ENCODE measurements around the gene KCNAB1. TPM values are rescaled to one million over a fixed set of nuclear protein-coding genes. Genes with fewer than 3 reads are reported as not detected.

KCNAB1 gene
- total and polyA plus RNA-seq, 2 donors (not counting 1 experiment from before 2014, with no cell fraction given), result 0.03 to 0.33 TPM

DNA sequence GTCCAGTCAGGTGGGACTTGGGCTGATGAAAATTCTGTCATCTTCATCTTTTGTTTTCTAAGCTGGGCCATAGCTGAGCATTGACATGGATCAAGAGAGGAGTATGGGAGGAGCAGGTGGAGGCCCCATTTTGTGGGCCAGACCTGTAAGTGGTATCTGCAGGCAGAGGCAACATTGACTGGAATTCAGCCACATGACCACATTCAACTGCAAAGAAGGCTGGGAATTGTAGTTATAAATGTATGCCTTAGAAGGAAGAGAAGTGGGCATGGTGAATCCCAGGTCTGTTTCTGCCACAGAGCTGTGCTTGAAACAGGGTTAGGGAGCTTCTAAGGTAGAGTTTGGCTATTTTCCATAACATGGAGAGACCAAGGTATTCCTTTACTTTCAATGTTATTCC is 11.4 kb downstream of the KCNAB1 start:
- Histone ChIP-seq H3K36me3 (ENCODE audit: control insufficient read depth, insufficient read depth, low read length) (no peaks in the 10 kb centered on the region), H3K4me1 (ENCODE audit: control insufficient read depth, extremely low read depth, insufficient read depth, low read length) (no peaks in the 10 kb centered on the region), H3K9ac (ENCODE audit: insufficient read depth, low read length) (no peak overlapping the region), H4K20me1 (ENCODE audit: control insufficient read depth, extremely low read depth, insufficient read depth, low read length) (no peaks in the 10 kb centered on the region), H2AFZ (ENCODE audit: low read length) (no peak overlapping the region), H3K27me3 (ENCODE audit: control insufficient read depth, insufficient read depth, low read length) (peaks cover 5% of the 10 kb centered on the region), H3K4me3 (replicated peaks in 1 of 4; ENCODE audit: control extremely low read depth in 1 of 4, insufficient read depth in 1 of 4, low read depth in 3 of 4, low read length in 4 of 4) (no peak overlapping the region), H3K9me3 (ENCODE audit: control insufficient read depth, insufficient read depth, low read depth, low read length) (no peaks in the 10 kb centered on the region), H3K27ac (ENCODE audit: insufficient read depth, low read length) (no peak overlapping the region), H3K4me2 (ENCODE audit: extremely low read depth, insufficient read depth, low read length) (no peak overlapping the region), H3K79me2 (ENCODE audit: control insufficient read depth, insufficient read depth, low read length) (no peaks in the 10 kb centered on the region)
- no peak for DNase-seq (ENCODE audit: low read depth in 2 of 2)
- TF ChIP-seq, protein P1, sequence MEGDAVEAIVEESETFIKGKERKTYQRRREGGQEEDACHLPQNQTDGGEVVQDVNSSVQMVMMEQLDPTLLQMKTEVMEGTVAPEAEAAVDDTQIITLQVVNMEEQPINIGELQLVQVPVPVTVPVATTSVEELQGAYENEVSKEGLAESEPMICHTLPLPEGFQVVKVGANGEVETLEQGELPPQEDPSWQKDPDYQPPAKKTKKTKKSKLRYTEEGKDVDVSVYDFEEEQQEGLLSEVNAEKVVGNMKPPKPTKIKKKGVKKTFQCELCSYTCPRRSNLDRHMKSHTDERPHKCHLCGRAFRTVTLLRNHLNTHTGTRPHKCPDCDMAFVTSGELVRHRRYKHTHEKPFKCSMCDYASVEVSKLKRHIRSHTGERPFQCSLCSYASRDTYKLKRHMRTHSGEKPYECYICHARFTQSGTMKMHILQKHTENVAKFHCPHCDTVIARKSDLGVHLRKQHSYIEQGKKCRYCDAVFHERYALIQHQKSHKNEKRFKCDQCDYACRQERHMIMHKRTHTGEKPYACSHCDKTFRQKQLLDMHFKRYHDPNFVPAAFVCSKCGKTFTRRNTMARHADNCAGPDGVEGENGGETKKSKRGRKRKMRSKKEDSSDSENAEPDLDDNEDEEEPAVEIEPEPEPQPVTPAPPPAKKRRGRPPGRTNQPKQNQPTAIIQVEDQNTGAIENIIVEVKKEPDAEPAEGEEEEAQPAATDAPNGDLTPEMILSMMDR (conservative IDR thresholded peaks at IDR 0.05 in 1 of 2, IDR thresholded peaks at IDR 0.05 in 1 of 2; ENCODE audit: low read depth in 1 of 2, low read length in 2 of 2), result no peak
- TF ChIP-seq EZH2 (IDR thresholded peaks at IDR 0.05; ENCODE audit: low read length, missing control alignments), result no peak

DNA sequence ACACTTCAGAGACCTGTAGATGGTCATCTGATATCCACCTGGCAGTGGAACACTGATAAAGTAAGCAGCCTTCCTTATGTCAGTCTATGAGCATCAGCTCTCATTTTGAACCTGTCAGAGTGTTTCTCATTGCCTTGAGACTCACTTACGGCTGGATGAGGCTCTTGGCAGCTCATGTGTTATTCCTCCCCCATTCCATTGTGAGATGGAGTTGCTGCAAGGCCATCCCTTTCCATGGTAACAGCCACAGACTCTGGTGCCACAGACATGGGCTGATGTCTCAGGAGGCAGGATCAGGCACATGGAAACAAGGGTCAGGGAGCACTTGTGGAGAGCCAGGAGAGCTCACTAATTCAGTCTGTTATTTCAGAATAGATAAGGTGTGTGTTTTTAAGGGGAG is 11.9 kb downstream of the KCNAB1 start:
- DNase-seq (ENCODE audit: low read depth in 2 of 2), result no peak
- Histone ChIP-seq H3K9ac (ENCODE audit: insufficient read depth, low read length) (no peak overlapping the region), H3K9me3 (ENCODE audit: control insufficient read depth, insufficient read depth, low read depth, low read length) (no peaks in the 10 kb centered on the region), H3K4me2 (ENCODE audit: extremely low read depth, insufficient read depth, low read length) (no peak overlapping the region), H3K79me2 (ENCODE audit: control insufficient read depth, insufficient read depth, low read length) (no peaks in the 10 kb centered on the region), H3K36me3 (ENCODE audit: control insufficient read depth, insufficient read depth, low read length) (no peaks in the 10 kb centered on the region), H3K27ac (ENCODE audit: insufficient read depth, low read length) (no peak overlapping the region), H3K4me3 (replicated peaks in 1 of 4; ENCODE audit: control extremely low read depth in 1 of 4, insufficient read depth in 1 of 4, low read depth in 3 of 4, low read length in 4 of 4) (no peak overlapping the region), H3K4me1 (ENCODE audit: control insufficient read depth, extremely low read depth, insufficient read depth, low read length) (no peaks in the 10 kb centered on the region), H4K20me1 (ENCODE audit: control insufficient read depth, extremely low read depth, insufficient read depth, low read length) (no peaks in the 10 kb centered on the region), H2AFZ (ENCODE audit: low read length) (no peak overlapping the region), H3K27me3 (ENCODE audit: control insufficient read depth, insufficient read depth, low read length) (peaks cover 5% of the 10 kb centered on the region)
- TF ChIP-seq, protein P1 (conservative IDR thresholded peaks at IDR 0.05 in 1 of 2, IDR thresholded peaks at IDR 0.05 in 1 of 2; ENCODE audit: low read depth in 1 of 2, low read length in 2 of 2), result no peak
- no peak for TF ChIP-seq EZH2 (IDR thresholded peaks at IDR 0.05; ENCODE audit: low read length, missing control alignments)

DNA sequence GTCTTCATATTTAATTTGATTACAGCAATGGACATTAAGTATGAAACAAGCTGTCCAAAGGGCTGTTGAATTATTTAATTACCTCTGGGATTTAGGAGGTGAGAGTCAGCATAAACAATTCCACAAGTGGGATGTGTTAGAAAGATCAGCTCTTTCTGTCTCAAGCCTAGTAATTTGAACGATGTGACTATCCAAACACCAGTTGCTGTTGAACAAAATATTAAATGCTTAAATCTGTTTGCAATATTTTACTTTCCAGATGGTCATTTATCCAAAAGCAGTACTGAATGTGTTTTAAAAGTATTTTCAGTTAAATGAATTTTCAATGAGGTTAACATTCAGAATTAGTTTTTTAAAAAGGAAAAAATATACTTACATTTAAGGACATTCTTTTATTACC is 12.7 kb downstream of the KCNAB1 start:
- Histone ChIP-seq H3K36me3 (ENCODE audit: control insufficient read depth, insufficient read depth, low read length) (no peaks in the 10 kb centered on the region), H3K4me2 (ENCODE audit: extremely low read depth, insufficient read depth, low read length) (no peak overlapping the region)
- TF ChIP-seq, protein P1 (conservative IDR thresholded peaks at IDR 0.05 in 1 of 2, IDR thresholded peaks at IDR 0.05 in 1 of 2; ENCODE audit: low read depth in 1 of 2, low read length in 2 of 2), result no peak
- no peak for TF ChIP-seq EZH2 (IDR thresholded peaks at IDR 0.05; ENCODE audit: low read length, missing control alignments)

More for the DNA sequence above, 12.7 kb downstream of the KCNAB1 start:
- Histone ChIP-seq H3K27ac (ENCODE audit: insufficient read depth, low read length) (no peak overlapping the region), H3K79me2 (ENCODE audit: control insufficient read depth, insufficient read depth, low read length) (no peaks in the 10 kb centered on the region), H3K4me1 (ENCODE audit: control insufficient read depth, extremely low read depth, insufficient read depth, low read length) (no peaks in the 10 kb centered on the region), H2AFZ (ENCODE audit: low read length) (no peak overlapping the region), H3K27me3 (ENCODE audit: control insufficient read depth, insufficient read depth, low read length) (peaks cover 5% of the 10 kb centered on the region), H4K20me1 (ENCODE audit: control insufficient read depth, extremely low read depth, insufficient read depth, low read length) (no peaks in the 10 kb centered on the region), H3K9me3 (ENCODE audit: control insufficient read depth, insufficient read depth, low read depth, low read length) (no peaks in the 10 kb centered on the region), H3K4me3 (replicated peaks in 1 of 4; ENCODE audit: control extremely low read depth in 1 of 4, insufficient read depth in 1 of 4, low read depth in 3 of 4, low read length in 4 of 4) (no peak overlapping the region), H3K9ac (ENCODE audit: insufficient read depth, low read length) (no peak overlapping the region)
- DNase-seq (ENCODE audit: low read depth in 2 of 2), result no peak

All from fibroblast of lung (primary cell).